Ascending aorta (tissue), 2 donors: ENCODE data around the gene DNAJC7. TPM values are rescaled to one million over a fixed set of nuclear protein-coding genes. Genes with fewer than 3 reads are reported as not detected.

Source experiments
- DNase-seq, 2 donors: peaks; one replicate each; pipeline ENCODE4 v3.0.0-alpha.2; 2019; ENCODE audit warnings: low spot score in 2 of 2
- H3K27ac ChIP-seq, 2 donors: fragments of 200-600 bp; sonication (generic); one replicate each; pipeline ENCODE4 v1.5.1; 2016 to 2017; ENCODE audit warnings: mild to moderate bottlenecking in 1 of 2
- H3K27me3 ChIP-seq: fragments of 200-600 bp; sonication (generic); one replicate; pipeline ENCODE4 v1.5.1; 2017
- H3K36me3 ChIP-seq, 2 donors: fragments of 200-600 bp; sonication (generic); one replicate each; pipeline ENCODE4 v1.5.1; 2016
- H3K4me1 ChIP-seq, 2 donors: fragments of 200-600 bp; sonication (generic); one replicate each; pipeline ENCODE4 v1.5.1; 2016 to 2017; ENCODE audit warnings: mild to moderate bottlenecking in 1 of 2
- H3K4me3 ChIP-seq, 2 donors: fragments of 200-600 bp; sonication (generic); one replicate each; pipeline ENCODE4 v1.5.1; 2016 to 2017; ENCODE audit warnings: mild to moderate bottlenecking in 1 of 2
- H3K9me3 ChIP-seq, 2 donors: fragments of 200-600 bp; sonication (generic); one replicate each; pipeline ENCODE4 v1.5.1; 2016
- intact Hi-C: fragments of 100-400 bp; cut with DNase I; formaldehyde crosslinking; loops from one replicate; pipeline ENCODE4 v1.15.1; 2023
- total RNA-seq: library from RNA; depleted of rRNA; stranded (reverse); fragments of >200 nt; gene quantifications from one replicate; pipeline ENCODE4 v1.1.0, GENCODE V29; 2016
- TF ChIP-seq, protein P1 (sequence below), 3 experiments: fragments of 200-600 bp in 2 of 3; fragments of 450-650 bp in 1 of 3; sonication (generic) in 2 of 3; IDR thresholded peaks; one replicate each; pipeline ENCODE4 v1.5.1; 2016 to 2019; ENCODE audit warnings: antibody characterized with exemption in 3 of 3, mild to moderate bottlenecking in 1 of 3, moderate library complexity in 1 of 3

DNAJC7 gene
- total RNA-seq, 1 donor from 2014 or later: 79.7 TPM

- no peaks in the 10 kb centered on the region for H3K4me1 ChIP-seq
- no peaks in the 10 kb centered on the region for H3K9me3 ChIP-seq
- DNase-seq: no peak
- TF ChIP-seq, protein P1, sequence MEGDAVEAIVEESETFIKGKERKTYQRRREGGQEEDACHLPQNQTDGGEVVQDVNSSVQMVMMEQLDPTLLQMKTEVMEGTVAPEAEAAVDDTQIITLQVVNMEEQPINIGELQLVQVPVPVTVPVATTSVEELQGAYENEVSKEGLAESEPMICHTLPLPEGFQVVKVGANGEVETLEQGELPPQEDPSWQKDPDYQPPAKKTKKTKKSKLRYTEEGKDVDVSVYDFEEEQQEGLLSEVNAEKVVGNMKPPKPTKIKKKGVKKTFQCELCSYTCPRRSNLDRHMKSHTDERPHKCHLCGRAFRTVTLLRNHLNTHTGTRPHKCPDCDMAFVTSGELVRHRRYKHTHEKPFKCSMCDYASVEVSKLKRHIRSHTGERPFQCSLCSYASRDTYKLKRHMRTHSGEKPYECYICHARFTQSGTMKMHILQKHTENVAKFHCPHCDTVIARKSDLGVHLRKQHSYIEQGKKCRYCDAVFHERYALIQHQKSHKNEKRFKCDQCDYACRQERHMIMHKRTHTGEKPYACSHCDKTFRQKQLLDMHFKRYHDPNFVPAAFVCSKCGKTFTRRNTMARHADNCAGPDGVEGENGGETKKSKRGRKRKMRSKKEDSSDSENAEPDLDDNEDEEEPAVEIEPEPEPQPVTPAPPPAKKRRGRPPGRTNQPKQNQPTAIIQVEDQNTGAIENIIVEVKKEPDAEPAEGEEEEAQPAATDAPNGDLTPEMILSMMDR (IDR thresholded peaks at IDR 0.05): no peak
- intact Hi-C loops: no loop called here
- H3K4me3 ChIP-seq: no peak overlapping the region
- no peaks in the 10 kb centered on the region for H3K27me3 ChIP-seq
- no peaks in the 10 kb centered on the region for H3K36me3 ChIP-seq
- no peak overlapping the region for H3K27ac ChIP-seq
These were observed 59.3 kb downstream of the DNAJC7 start for GRCh38 chr17:41957869-41958439.

DNA sequence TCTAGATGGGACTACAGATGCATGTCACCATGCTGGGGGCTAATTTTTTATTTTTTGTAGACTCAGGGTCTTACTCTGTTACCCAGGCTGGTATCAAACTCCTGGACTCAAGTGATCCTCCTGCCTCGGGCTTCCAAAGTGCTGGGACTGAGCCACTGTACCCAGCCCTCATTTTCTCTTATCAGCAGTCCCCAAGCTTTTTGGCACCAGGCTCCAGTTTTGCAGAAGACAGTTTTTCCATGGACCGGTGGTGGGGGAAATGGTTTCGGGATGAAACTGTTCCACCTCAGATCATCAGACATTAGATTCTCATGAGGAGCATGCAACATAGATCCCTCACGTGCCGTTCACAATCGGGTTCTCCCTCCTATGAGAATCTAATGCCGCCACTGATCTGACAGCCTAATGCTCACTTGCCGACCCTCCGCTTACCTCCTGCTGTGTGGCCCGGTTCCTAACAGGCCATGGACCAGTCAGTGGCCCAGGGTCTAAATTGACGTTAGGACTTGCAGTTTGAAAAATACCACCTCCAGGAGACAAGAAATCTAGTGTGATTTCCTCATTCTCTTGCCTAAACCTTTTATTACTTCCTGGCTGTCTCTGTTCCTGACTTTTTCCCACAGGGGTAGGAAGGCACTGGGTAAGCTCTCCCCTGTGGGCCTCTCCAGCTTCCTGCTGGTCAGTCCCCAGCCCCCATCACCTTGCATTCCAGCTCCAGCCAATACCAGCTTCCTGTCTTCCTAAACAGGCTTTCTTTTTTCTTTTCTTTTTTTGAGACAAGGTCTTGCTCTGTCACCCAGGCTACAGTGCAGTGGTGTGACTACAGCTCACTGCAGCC lies 60.0 kb downstream of the DNAJC7 start:
- Histone ChIP-seq H3K4me3 (no peak overlapping the region), H3K4me1 (no peaks in the 10 kb centered on the region), H3K27me3 (no peaks in the 10 kb centered on the region), H3K36me3 (no peaks in the 10 kb centered on the region), H3K27ac (no peak overlapping the region), H3K9me3 (no peaks in the 10 kb centered on the region)
- no peak for DNase-seq
- intact Hi-C loops: no loop called here
- TF ChIP-seq, protein P1 (IDR thresholded peaks at IDR 0.05): no peak

- intact Hi-C loops: no loop called here
- no peak for DNase-seq
- no peaks in the 10 kb centered on the region for H3K9me3 ChIP-seq
These were observed 60.7 kb downstream of the DNAJC7 start for GRCh38 chr17:41956522-41956921.

GRCh38 chr17:41948762-41949460 lies 68.3 kb downstream of the DNAJC7 start:
- TF ChIP-seq, protein P1 (IDR thresholded peaks at IDR 0.05): no peak
- Histone ChIP-seq H3K9me3 (no peaks in the 10 kb centered on the region), H3K4me1 (no peaks in the 10 kb centered on the region), H3K36me3 (no peaks in the 10 kb centered on the region), H3K27ac (no peak overlapping the region), H3K27me3 (no peaks in the 10 kb centered on the region), H3K4me3 (no peak overlapping the region)
- intact Hi-C loops: no loop called here
- DNase-seq: no peak

More at GRCh38 chr17:41956522-41956921, 60.7 kb downstream of the DNAJC7 start:
- no peak overlapping the region for H3K27ac ChIP-seq
- no peak overlapping the region for H3K4me3 ChIP-seq
- no peaks in the 10 kb centered on the region for H3K27me3 ChIP-seq
- TF ChIP-seq, protein P1 (IDR thresholded peaks at IDR 0.05): no peak
- no peaks in the 10 kb centered on the region for H3K4me1 ChIP-seq
- H3K36me3 ChIP-seq: no peaks in the 10 kb centered on the region

GRCh38 chr17:41944943-41945342 lies 72.3 kb downstream of the DNAJC7 start:
- Histone ChIP-seq H3K27me3 (no peaks in the 10 kb centered on the region), H3K36me3 (no peaks in the 10 kb centered on the region), H3K4me1 (no peaks in the 10 kb centered on the region), H3K4me3 (no peak overlapping the region), H3K27ac (no peak overlapping the region), H3K9me3 (no peaks in the 10 kb centered on the region)
- intact Hi-C loops: no loop called here
- TF ChIP-seq, protein P1 (IDR thresholded peaks at IDR 0.05): no peak
- no peak for DNase-seq
